AG04449 (cell line): ENCODE data around the gene GBP5.

Experiments
- CTCF ChIA-PET: fragments of 350-600 bp; formaldehyde crosslinking; extraction: SDS; loops from one replicate; lab custom pipeline; 2021; ENCODE audit warnings: antibody characterized with exemption; lab: Yijun Ruan, JAX
- POLR2A ChIA-PET: fragments of 400-600, 350-600 bp; formaldehyde crosslinking; extraction: SDS; loops from one replicate; lab custom pipeline; 2020; ENCODE audit warnings: antibody characterized with exemption, inconsistent platforms; lab: Yijun Ruan, JAX
- DNase-seq: peaks from one replicate; pipeline ENCODE4 v3.0.0-alpha.2; 2010; ENCODE audit warnings: low read depth, low spot score
- H3K4me3 ChIP-seq: 2 replicates; pipeline ENCODE4 v1.5.1; 2011; ENCODE audit warnings: low read depth, mild to moderate bottlenecking, control low read depth, low read length
- CTCF ChIP-seq: IDR thresholded peaks from one replicate; pipeline ENCODE4 v1.5.1; 2011; ENCODE audit warnings: mild to moderate bottlenecking, moderate library complexity, low read length, control low read depth, inconsistent platforms; ENCODE audit not compliant: insufficient read depth; ENCODE audit errors: missing control alignments

The GBP5 gene

GRCh38 chr1:89280766-89281165 is 8.1 kb upstream of the GBP5 start:
- TF ChIP-seq CTCF: no peak
- DNase-seq: no peak
- no peak overlapping the region for H3K4me3 ChIP-seq
- ChIA-PET CTCF (no interaction called here), POLR2A (no interaction called here)

GRCh38 chr1:89279011-89279466 is 6.4 kb upstream of the GBP5 start:
- ChIA-PET POLR2A (no interaction called here), CTCF (no interaction called here)
- no peak for DNase-seq
- no peak overlapping the region for H3K4me3 ChIP-seq
- TF ChIP-seq CTCF: no peak

DNA sequence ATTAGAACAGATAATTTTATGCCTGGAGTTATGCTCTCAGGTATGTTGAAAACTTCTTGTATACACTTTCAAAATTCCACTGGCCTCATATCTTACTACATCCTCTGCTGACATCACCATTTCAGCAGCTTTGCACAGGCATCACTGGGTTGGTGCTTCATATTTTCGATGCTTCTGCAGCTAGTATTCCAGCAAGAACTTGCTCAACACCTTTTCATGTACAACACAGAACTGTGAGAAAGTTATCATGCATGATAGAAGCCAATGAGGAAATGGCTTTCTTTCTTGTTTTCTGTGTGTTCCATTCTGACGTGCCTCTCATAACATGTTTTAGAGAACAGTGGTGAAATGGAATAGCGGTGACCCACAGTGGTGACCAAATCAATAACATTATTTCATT is 5.1 kb upstream of the GBP5 start:
- ChIA-PET POLR2A (no interaction called here), CTCF (no interaction called here)
- no peak overlapping the region for H3K4me3 ChIP-seq
- TF ChIP-seq CTCF: no peak
- no peak for DNase-seq

DNA sequence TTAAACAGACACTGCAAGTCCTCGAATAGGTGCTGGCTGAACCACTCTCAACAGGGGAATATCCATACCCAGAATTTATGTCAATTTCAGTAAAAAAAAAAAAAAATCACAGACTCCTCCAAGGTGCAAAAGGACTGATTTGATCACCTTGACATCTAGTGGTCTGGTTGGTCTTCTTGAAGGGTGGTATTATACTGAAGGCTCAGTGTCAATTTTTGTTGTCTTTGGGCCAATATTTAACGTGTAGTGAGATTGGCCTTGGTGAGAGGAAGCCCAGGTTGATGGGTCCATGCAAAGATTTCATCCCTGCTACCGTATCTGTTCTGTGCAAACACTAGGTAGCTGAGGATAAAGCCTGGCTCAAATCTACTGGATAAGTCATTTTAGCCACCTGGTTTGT is 4.0 kb upstream of the GBP5 start:
- POLR2A ChIA-PET: no interaction called here
- CTCF ChIA-PET: no interaction called here
- TF ChIP-seq CTCF: no peak
- no peak overlapping the region for H3K4me3 ChIP-seq
- no peak for DNase-seq

GRCh38 chr1:89274411-89274857 is 1.8 kb upstream of the GBP5 start:
- TF ChIP-seq CTCF: no peak
- no peak overlapping the region for H3K4me3 ChIP-seq
- POLR2A ChIA-PET: no interaction called here
- no peak for DNase-seq
- CTCF ChIA-PET: no interaction called here

GRCh38 chr1:89273324-89273778 is 691 bp upstream of the GBP5 start:
- H3K4me3 ChIP-seq: no peak overlapping the region
- CTCF ChIA-PET: no interaction called here
- no peak for DNase-seq
- no peak for TF ChIP-seq CTCF
- POLR2A ChIA-PET: no interaction called here
